Adrenal gland (tissue), 12 donors: ENCODE measurements around the gene ABCG1. TPM values are rescaled to one million over a fixed set of nuclear protein-coding genes. Genes with fewer than 3 reads are reported as not detected.

ENCODE experiments used
- DNase-seq, 7 donors: peaks; one replicate each; pipeline ENCODE4 v3.0.0-alpha.2; 2019 to 2020
- H3K27ac ChIP-seq, 5 donors: fragments of 200-600 bp; sonication (generic) in 4 of 5; 1 replicate in 3 of 5; 2 replicates in 2 of 5; pipeline versions ENCODE4 v1.5.1 to v1.8.0; 2016 to 2020; ENCODE audit warnings: mild to moderate bottlenecking in 1 of 5
- H3K27me3 ChIP-seq: fragments of 200-600 bp; 2 replicates; pipeline ENCODE4 v1.8.0; 2021
- H3K36me3 ChIP-seq, 2 donors: fragments of 200-600 bp; replicated peaks in 1 of 2; 1 replicate in 1 of 2; 2 replicates in 1 of 2; pipeline versions ENCODE4 v1.5.1 to v1.8.0; 2018 to 2022
- H3K4me1 ChIP-seq, 2 donors: fragments of 200-600 bp; replicated peaks in 1 of 2; 1 replicate in 1 of 2; 2 replicates in 1 of 2; pipeline versions ENCODE4 v1.5.1 to v1.8.0; 2018 to 2021
- H3K4me3 ChIP-seq, 4 donors: fragments of 200-600 bp; sonication (generic) in 3 of 4; one replicate each; pipeline ENCODE4 v1.5.1; 2016 to 2018
- H3K9me3 ChIP-seq, 3 donors: fragments of 200-600 bp; sonication (generic) in 1 of 3; replicated peaks in 1 of 3; 1 replicate in 2 of 3; 2 replicates in 1 of 3; pipeline versions ENCODE4 v1.5.1 to v1.8.0; 2016 to 2021
- POLR2A ChIP-seq, 2 donors: fragments of 450-650 bp; IDR thresholded peaks; one replicate each; pipeline ENCODE4 v1.6.1; 2017; ENCODE audit warnings: antibody characterized with exemption in 2 of 2, mild to moderate bottlenecking in 2 of 2, moderate library complexity in 1 of 2
- WGBS, 4 donors: extraction: QIAGEN DNeasy Blood & Tissue Kit in 2 of 4; methylation state at CpG; one replicate each; pipeline versions ENCODE4 v1.1.5 to v1.1.7; 2013 to 2017; 5-methylcytosine and 5-hydroxymethylcytosine counted together
- intact Hi-C, 2 donors: fragments of 100-400 bp; cut with DNase I; formaldehyde crosslinking; loops; one replicate each; pipeline versions ENCODE4 v1.14.1 to v1.15.0; 2022 to 2023
- polyA plus RNA-seq, 3 donors: library from polyadenylated mRNA; stranded (reverse); fragments of 200-250 nt in 2 of 3; fragments of 350-450 nt in 1 of 3; fragmentation: Illumina TruSeq in 1 of 3; extraction: RNeasy Lipid Tissue Mini Kit (QIAGEN cat#74804) in 1 of 3; gene quantifications; one replicate each; pipeline ENCODE4 v1.2.3, GENCODE V29; 2013 to 2014
- total RNA-seq, 9 donors: library from RNA; depleted of rRNA in 4 of 9; stranded (reverse); fragments of >200 nt in 4 of 9; fragments of 120-200 nt in 1 of 9; fragmentation: NEBNext Ultra II Directional in 1 of 9; extraction: Animal tissue kit (Norgen Biotek cat#: 25700) in 1 of 9; gene quantifications; one replicate each; pipeline versions ENCODE4 v1.1.0 to v1.2.4, GENCODE V29; 2013 to 2023
- TF ChIP-seq, protein P1 (sequence below), 6 experiments: fragments of 450-650 bp in 4 of 6; fragments of 200-600 bp in 2 of 6; sonication (generic) in 1 of 6; IDR thresholded peaks; 1 replicate in 5 of 6; 2 replicates in 1 of 6; pipeline versions ENCODE4 v1.5.1 to v1.8.0; 2016 to 2021; ENCODE audit warnings: antibody characterized with exemption in 6 of 6, mild to moderate bottlenecking in 2 of 6, moderate library complexity in 1 of 6
- donor health status: healthy with polysubstance abuse.
- donor health status: Bipolar disorder and iron deficiency.
- donor health status: DM: yes; HTN: yes; CAD: no.
- donor health status: DM: no; HTN: no; CAD: no.
- donor health status: DM: no; HTN: no; CAD: no.
- donor health status: DM: yes; HTN: yes; CAD: no.

ABCG1 gene
- total and polyA plus RNA-seq, 12 donors, result 23.2 to 136 (median 67.9) TPM

- WGBS, 4 donors, result 81 to 91% (median 85%) methylated on average over 7 of the region's 7 CpGs
- no peaks in the 10 kb centered on the region for H3K9me3 ChIP-seq
- TF ChIP-seq, protein P1, sequence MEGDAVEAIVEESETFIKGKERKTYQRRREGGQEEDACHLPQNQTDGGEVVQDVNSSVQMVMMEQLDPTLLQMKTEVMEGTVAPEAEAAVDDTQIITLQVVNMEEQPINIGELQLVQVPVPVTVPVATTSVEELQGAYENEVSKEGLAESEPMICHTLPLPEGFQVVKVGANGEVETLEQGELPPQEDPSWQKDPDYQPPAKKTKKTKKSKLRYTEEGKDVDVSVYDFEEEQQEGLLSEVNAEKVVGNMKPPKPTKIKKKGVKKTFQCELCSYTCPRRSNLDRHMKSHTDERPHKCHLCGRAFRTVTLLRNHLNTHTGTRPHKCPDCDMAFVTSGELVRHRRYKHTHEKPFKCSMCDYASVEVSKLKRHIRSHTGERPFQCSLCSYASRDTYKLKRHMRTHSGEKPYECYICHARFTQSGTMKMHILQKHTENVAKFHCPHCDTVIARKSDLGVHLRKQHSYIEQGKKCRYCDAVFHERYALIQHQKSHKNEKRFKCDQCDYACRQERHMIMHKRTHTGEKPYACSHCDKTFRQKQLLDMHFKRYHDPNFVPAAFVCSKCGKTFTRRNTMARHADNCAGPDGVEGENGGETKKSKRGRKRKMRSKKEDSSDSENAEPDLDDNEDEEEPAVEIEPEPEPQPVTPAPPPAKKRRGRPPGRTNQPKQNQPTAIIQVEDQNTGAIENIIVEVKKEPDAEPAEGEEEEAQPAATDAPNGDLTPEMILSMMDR (IDR thresholded peaks at IDR 0.05), result no peak
- TF ChIP-seq POLR2A (IDR thresholded peaks at IDR 0.05), result no peak
- DNase-seq, result no peak
- H3K27me3 ChIP-seq, result no peaks in the 10 kb centered on the region
- intact Hi-C loops, result loop anchor here (10.0 kb wide), 2 partner anchors 155 kb away; no protein-coding TSS in a partner anchor
- H3K4me3 ChIP-seq, result no peak overlapping the region
- H3K27ac ChIP-seq, result no peak overlapping the region
- peaks cover 0 to 18% of the 10 kb centered on the region in 2 donors for H3K36me3 ChIP-seq
- H3K4me1 ChIP-seq, result no peaks in the 10 kb centered on the region
These were observed 81.2 kb downstream of the ABCG1 start for GRCh38 chr21:42300045-42300583.

GRCh38 chr21:42300956-42301355, 82.0 kb downstream of the ABCG1 start:
- WGBS, 4 donors, result 71 to 82% (median 75%) methylated on average over 5 to 9 of the region's 9 CpGs
- H3K27ac ChIP-seq, result peak overlapping the region in 3 of 5 donors; percentile 5 to 80 (median 49)
- TF ChIP-seq POLR2A (IDR thresholded peaks at IDR 0.05), result no peak
- TF ChIP-seq, protein P1 (IDR thresholded peaks at IDR 0.05), result no peak

DNA sequence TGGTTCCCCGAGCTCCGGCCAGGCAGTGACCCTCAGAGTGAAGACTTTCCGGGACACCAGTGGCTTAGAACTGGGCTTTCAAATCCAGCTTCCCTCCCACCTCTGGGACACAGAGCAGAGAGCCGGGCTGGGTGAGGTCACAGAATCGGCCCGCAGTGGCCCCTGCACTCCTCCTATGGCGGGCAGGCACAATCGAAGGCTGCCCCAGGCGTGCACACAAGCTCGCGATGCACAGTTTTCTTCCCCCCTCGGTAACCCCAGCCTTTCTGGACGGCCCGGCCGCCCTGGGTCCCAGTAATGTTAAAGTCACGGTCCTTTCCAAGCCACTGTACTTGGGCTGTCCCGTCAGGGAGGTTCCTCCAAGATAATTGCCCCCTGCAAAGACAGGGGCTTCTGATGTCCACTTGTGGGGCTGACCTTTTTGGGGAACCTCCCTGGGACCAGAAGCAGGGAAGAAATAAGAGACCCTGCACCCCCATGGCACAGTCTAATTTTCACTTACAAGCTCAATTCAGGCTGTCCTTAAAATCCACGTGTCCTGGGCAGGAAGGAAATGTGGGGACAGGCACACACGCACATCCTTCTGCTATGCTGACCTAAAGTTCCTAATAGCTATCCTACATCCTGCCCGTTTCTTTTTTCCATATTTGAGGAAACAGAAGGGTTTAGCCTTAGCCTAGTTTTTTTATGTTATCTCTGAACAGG, 82.6 kb downstream of the ABCG1 start:
- Histone ChIP-seq H3K36me3 (peaks cover 0 to 7% of the 10 kb centered on the region in 2 donors), H3K9me3 (no peaks in the 10 kb centered on the region), H3K4me3 (no peak overlapping the region), H3K27ac (peak overlapping the region in 3 of 5 donors; percentile 5 to 80 (median 49)), H3K4me1 (no peaks in the 10 kb centered on the region), H3K27me3 (no peaks in the 10 kb centered on the region)
- intact Hi-C loops, result loop anchor here (10.0 kb wide), 2 partner anchors 153 to 157 kb away; no protein-coding TSS in a partner anchor
- WGBS, 4 donors, result 65 to 78% (median 68%) methylated on average over 9 to 20 of the region's 20 CpGs
- peak in 1 of 7 donors; percentile 42 for DNase-seq
- no peak for TF ChIP-seq POLR2A (IDR thresholded peaks at IDR 0.05)
- TF ChIP-seq, protein P1 (IDR thresholded peaks at IDR 0.05), result no peak

More at GRCh38 chr21:42300956-42301355, 82.0 kb downstream of the ABCG1 start:
- no peaks in the 10 kb centered on the region for H3K9me3 ChIP-seq
- no peak overlapping the region for H3K4me3 ChIP-seq
- peaks cover 0 to 12% of the 10 kb centered on the region in 2 donors for H3K36me3 ChIP-seq
- intact Hi-C loops, result loop anchor here (10.0 kb wide), 2 partner anchors 154 to 156 kb away; no protein-coding TSS in a partner anchor
- H3K4me1 ChIP-seq, result no peaks in the 10 kb centered on the region
- H3K27me3 ChIP-seq, result no peaks in the 10 kb centered on the region
- DNase-seq, result no peak

DNA sequence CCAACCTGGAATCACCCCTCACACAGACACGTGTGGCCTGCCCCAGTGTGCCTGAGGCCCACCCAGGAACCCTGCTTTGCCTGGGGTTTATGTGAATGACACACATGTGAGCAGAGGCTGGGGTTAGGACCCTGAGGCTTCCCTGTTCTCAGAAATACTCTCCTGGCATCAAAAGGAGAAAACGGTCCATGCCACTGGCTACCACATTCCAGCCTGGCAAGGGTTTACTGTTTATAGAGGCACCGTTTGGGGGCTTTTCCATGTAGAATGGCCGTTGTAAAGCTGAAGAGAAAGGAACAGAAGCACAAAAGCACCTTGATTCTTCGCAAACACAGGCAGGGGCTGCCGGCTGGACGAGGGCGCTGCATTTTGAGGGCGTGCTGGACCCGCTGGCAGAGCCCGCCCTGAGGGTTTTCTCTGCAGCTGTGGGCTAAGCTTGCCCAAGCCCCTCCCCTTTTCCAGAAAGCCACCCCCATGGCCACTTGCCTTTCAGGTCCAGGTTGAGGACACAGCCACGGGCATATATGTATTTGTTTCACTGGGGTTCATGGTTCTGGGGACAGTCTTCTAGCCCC, 83.2 kb downstream of the ABCG1 start:
- Histone ChIP-seq H3K9me3 (no peaks in the 10 kb centered on the region), H3K27me3 (no peaks in the 10 kb centered on the region), H3K36me3 (peaks cover 0 to 7% of the 10 kb centered on the region in 2 donors), H3K4me3 (no peak overlapping the region), H3K27ac (peak overlapping the region in 2 of 5 donors; percentile 49 to 66), H3K4me1 (no peaks in the 10 kb centered on the region)
- WGBS, 4 donors, result 63 to 64% (median 63%) methylated on average over 10 to 12 of the region's 12 CpGs
- intact Hi-C loops, result loop anchor here (10.0 kb wide), 2 partner anchors 153 to 157 kb away; no protein-coding TSS in a partner anchor
- DNase-seq, result no peak
- TF ChIP-seq, protein P1 (IDR thresholded peaks at IDR 0.05), result no peak
- no peak for TF ChIP-seq POLR2A (IDR thresholded peaks at IDR 0.05)
